AG10803 (cell line): Measurements from ENCODE around the gene TMEM147.
A peak's percentile ranks its signal among the peaks of the same experiment; 100 is the strongest.

Source experiments
- DNase-seq: peaks from one replicate; pipeline ENCODE4 v3.0.0; 2010; ENCODE audit warnings: low read depth
- H3K4me3 ChIP-seq: 2 replicates; pipeline ENCODE4 v1.5.1; 2011; ENCODE audit warnings: mild to moderate bottlenecking, low read length, control low read depth
- TF ChIP-seq, protein P1 (sequence below): conservative IDR thresholded peaks from 2 replicates; pipeline ENCODE4 v1.5.1; 2011; ENCODE audit warnings: mild to moderate bottlenecking, low read length, control low read depth, inconsistent platforms

Gene TMEM147

DNA sequence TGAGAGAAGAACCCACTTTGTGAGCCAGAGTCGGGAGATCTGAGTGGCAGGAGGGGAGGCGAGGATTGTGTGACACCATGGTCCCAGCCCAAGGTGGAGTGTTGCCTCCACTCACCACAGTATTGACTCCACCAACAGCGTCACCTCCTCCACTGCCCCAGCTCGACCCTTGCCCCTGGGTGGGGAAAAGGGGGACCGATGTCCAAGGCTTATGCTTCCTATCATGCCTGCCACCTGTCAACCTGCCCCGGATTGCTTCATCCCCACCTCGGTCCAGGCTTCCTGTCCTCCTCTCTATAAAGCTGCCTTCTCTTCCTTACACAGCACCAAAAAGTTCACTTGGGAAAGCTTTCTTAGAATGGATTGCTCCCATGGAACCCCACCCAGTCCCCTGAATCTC, 39.4 kb upstream of the TMEM147 start:
- DNase-seq = no peak
- TF ChIP-seq, protein P1, sequence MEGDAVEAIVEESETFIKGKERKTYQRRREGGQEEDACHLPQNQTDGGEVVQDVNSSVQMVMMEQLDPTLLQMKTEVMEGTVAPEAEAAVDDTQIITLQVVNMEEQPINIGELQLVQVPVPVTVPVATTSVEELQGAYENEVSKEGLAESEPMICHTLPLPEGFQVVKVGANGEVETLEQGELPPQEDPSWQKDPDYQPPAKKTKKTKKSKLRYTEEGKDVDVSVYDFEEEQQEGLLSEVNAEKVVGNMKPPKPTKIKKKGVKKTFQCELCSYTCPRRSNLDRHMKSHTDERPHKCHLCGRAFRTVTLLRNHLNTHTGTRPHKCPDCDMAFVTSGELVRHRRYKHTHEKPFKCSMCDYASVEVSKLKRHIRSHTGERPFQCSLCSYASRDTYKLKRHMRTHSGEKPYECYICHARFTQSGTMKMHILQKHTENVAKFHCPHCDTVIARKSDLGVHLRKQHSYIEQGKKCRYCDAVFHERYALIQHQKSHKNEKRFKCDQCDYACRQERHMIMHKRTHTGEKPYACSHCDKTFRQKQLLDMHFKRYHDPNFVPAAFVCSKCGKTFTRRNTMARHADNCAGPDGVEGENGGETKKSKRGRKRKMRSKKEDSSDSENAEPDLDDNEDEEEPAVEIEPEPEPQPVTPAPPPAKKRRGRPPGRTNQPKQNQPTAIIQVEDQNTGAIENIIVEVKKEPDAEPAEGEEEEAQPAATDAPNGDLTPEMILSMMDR = no peak

DNA sequence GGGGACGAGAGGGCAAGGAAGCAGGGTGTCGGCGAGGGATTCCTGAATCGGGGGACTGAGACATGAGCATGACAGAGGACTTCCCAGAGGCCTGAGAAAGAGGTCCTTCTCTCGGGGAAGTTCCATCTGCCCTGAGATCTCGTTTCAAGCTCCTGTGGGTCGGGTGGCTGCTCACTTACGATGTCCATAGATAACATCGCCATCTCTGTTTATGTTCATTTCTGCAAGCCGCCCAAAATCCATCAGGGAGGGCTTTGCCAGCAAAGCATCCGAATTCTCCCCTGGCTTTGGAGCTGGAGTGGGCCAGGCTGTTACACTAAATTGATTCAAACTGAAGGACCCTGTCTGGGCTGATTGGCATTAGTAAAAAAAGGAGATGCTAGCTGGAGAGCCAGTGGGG, 37.9 kb upstream of the TMEM147 start:
- DNase-seq = no peak
- H3K4me3 ChIP-seq = no peak overlapping the region
- TF ChIP-seq, protein P1 = no peak

More for the DNA sequence above, 39.4 kb upstream of the TMEM147 start:
- no peak overlapping the region for H3K4me3 ChIP-seq

DNA sequence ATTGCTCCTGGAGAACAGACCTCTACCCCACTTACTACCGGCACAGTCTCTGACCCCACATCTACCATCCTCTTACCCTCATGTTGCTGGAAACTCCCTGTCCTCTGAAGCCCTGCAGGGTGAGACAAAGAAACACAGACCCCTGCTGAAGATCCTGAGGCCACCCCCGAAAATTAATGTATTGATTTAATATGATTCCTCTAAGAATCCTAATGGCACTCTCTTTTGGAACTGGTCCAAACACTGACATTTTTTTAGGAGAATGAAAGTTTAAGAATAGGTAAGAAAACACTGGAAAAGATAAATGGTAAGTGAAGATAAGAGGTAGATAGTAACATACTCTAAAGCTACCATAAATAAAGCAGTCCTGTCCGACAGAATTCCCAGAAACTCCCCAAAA, 37.3 kb upstream of the TMEM147 start:
- DNase-seq = no peak
- TF ChIP-seq, protein P1 = no peak
- no peak overlapping the region for H3K4me3 ChIP-seq

DNA sequence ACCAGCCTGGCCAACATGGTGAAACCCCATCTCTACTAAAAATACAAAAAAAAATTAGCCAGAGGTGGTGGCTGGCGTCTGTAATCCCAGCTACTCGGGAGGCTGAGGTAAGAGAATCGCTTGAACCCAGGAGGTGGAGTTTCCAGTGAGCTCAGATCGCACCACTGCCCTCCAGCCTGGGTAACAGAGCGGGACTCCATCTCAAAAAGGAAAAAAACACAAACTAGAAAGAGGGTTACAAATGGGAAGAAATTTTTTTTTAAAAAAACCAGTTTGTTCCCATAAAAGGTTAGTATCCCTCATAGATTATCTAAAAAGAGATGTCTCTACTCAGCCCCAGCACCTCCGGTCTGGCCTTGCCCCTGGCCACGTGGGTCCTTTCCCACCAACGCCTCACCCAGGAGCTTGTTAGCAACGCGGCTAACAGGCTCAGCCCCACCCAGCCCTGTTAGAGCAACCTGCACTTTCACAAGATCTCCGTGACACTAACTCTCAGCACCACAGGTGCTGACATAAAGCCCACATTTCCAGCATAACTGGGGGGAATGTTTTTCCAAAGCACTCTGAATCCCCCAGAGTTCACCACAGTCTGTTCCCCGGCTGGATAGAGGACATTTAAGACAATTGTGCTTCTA, 36.3 kb upstream of the TMEM147 start:
- H3K4me3 ChIP-seq = no peak overlapping the region
- no peak for DNase-seq
- TF ChIP-seq, protein P1 = no peak

DNA sequence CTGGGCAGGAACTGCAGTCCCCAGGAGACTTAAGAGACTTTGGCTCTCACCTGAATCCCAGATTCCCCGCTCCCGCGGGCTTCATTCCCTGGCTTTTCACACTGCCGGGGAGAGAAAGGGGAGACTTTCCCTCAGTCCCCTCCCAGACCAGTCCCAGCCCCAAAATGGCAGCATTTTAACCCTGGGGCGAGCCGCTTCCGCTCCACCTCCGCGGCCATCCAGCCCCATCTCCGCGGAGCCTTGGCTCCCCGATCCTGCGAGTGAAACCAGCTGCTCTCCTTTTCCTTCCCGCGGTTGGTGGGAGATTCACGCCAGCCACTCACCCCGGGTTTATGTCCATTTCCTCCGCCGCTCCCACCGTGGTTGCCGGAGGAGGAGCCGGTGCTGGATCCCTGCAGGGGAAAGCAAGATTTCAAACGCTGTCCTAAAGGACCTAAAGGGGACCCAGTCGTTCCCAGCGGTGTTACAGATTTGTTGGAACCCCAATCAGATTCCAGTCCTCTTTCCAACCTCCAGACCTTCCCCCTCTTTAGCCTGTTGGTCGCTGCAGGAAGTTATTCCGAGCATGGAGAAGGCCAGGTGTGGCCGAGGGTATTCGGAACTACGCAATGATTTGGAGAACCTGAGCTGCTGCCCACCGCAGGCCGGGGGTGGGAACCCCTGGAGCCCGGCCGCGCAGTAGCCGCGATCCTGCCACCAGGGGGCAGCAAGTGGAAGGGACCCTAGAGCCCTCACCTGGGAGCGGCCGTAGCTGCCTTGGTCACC, 35.4 kb upstream of the TMEM147 start:
- peak; percentile 23 for DNase-seq
- H3K4me3 ChIP-seq = peak overlapping the region; percentile 47
- TF ChIP-seq, protein P1 = peak; percentile 79

DNA sequence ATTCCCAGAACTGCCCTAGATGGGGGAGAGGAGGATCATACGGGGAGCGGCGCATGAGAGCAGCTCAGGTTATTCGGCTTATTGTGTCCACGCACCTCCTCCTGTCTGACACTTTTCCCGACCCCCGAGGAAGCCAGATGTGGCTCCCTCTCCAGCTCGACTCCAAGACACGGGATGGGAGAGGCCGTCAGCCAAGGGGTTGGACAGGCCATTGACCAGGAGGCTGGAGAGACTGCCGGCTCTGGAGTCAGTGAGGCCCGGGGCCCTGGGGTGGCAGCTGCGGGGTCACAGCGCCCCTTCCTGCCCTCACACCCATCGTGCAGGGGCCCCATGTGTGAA, 34.8 kb upstream of the TMEM147 start:
- TF ChIP-seq, protein P1 = no peak
- H3K4me3 ChIP-seq = no peak overlapping the region; the same call in 1 of the 2 replicates
- no peak for DNase-seq

DNA sequence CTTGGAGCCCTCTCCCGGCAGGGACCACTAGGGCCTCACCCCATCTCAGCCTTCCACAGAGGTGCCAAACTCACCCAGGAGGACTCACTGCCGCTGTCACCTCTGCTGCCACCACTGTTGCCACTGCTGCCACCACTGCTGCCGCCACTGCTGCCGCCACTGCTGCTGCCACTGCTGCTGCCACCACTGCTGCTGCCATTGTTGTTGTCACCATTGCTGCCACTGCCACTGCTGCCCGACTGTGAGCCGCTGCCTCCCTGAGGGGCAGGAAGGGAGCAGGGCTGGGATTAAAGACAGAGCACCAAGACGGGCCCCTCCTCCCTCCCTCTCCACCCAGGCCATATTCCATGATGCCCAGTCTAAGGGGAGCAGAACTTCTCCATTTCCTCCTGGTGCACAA, 34.1 kb upstream of the TMEM147 start:
- DNase-seq = no peak
- H3K4me3 ChIP-seq = no peak overlapping the region
- TF ChIP-seq, protein P1 = no peak
